Coronary artery (tissue), 2 donors: Measurements from ENCODE around the gene TSPAN3.

Source experiments
- DNase-seq: peaks from one replicate; pipeline ENCODE4 v3.0.0-alpha.2; 2017; ENCODE audit warnings: low spot score
- H3K27ac ChIP-seq, 2 donors: fragments of 200-600 bp; sonication (generic); one replicate each; pipeline ENCODE4 v1.5.1; 2016 to 2019
- H3K4me3 ChIP-seq: fragments of 200-600 bp; sonication (generic); 2 replicates; pipeline ENCODE4 v1.5.1; 2016; ENCODE audit warnings: mild to moderate bottlenecking, moderate library complexity
- TF ChIP-seq, protein P1 (sequence below): fragments of 200-600 bp; sonication (generic); IDR thresholded peaks from one replicate; pipeline ENCODE4 v1.5.1; 2019; ENCODE audit warnings: antibody characterized with exemption

TSPAN3 gene

DNA sequence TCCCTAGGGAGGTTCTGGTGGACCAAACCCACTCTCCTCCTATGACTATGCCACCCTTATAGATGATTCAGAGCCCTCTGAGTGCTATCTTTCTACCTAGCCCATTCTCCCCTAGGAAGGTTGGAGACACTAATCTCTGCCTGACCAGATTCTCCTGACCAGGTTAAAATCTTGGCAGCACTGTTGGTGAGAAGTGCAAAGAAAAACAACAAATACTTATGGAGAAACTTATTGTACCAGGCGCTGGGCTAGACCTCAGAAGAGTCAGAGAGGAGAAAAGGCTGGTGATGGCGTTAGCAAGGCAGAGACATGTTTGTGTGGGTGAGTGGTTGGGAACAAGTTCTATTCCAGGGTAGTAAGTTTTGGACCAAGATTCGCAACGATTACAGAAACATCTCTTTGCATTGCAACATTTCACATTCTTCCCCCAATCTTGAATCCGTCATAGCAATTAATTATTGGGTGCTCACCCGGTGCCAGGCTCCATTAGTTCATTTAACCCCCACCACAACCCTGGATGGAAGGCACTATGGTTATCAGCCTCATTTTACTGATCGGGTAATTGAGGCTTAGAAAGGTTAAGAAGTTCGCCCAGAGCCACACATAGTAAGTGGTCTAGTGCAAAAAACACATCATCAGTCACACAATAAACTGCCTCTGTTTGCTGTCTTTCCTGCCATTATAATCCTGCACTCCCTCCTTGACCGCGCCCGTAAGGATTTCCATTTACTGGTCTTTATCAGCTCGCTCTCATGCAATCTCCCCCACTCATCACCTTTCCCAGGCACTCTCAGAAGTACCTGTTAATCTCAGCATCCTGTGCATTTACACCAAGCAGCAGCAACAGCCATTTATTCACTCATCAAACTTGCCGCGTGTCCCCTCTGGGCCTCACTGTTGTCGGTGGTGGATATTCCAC is 655 bp upstream of the TSPAN3 start:
- TF ChIP-seq, protein P1, sequence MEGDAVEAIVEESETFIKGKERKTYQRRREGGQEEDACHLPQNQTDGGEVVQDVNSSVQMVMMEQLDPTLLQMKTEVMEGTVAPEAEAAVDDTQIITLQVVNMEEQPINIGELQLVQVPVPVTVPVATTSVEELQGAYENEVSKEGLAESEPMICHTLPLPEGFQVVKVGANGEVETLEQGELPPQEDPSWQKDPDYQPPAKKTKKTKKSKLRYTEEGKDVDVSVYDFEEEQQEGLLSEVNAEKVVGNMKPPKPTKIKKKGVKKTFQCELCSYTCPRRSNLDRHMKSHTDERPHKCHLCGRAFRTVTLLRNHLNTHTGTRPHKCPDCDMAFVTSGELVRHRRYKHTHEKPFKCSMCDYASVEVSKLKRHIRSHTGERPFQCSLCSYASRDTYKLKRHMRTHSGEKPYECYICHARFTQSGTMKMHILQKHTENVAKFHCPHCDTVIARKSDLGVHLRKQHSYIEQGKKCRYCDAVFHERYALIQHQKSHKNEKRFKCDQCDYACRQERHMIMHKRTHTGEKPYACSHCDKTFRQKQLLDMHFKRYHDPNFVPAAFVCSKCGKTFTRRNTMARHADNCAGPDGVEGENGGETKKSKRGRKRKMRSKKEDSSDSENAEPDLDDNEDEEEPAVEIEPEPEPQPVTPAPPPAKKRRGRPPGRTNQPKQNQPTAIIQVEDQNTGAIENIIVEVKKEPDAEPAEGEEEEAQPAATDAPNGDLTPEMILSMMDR: no peak
- Histone ChIP-seq H3K4me3 (no peak overlapping the region), H3K27ac (peak overlapping the region in 1 of 2 donors; percentile 80)
- DNase-seq: no peak

DNA sequence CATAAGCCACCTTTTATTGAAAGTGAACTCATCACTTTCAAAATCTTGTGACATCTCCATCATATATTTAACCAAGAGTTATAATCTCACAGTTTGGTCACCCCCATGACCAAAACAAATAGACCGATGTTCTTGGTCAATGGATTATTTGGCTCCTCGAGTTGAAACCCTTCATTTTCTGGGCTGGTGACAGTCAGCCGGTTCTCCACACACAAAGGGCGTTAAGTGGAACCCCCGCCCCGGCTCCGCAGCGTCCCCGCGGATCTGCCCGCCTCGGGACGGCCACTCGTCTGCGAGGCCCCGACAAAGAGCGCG is 772 bp downstream of the TSPAN3 start:
- Histone ChIP-seq H3K4me3 (peak overlapping the region; percentile 82), H3K27ac (peak overlapping the region; percentile 80 to 92)
- DNase-seq: no peak
- TF ChIP-seq, protein P1: no peak

DNA sequence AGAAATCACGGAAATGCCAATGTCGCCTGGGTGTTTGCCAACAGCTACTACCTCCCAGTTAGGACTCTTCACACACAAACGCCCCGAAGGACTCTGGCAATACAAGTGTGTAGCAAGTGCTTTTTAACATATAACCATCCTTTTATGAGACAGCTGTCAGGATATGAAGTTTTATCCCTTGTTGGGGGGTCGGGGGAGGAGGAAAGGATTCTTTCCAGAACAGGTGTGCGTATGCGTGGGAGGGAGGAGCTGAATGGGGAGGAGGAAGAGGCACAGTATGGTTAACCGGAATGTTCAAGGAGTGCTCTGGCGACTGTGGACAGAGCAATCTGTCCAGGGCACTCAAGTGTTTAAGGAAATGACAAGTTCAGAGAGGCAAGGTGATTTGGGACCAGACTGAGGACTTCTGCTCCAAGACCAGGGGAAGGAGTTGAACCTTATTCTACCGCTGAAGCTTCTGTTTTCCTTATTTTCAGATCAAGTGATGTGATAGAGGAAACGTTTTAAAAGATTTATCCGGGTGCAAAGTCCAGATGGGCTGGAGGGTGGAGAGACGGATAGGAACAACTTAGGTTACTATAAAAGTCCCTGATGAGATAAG is 1.3 kb downstream of the TSPAN3 start:
- TF ChIP-seq, protein P1: no peak
- Histone ChIP-seq H3K4me3 (peak overlapping the region; percentile 82), H3K27ac (peak overlapping the region in 1 of 2 donors; percentile 92)
- no peak for DNase-seq

DNA sequence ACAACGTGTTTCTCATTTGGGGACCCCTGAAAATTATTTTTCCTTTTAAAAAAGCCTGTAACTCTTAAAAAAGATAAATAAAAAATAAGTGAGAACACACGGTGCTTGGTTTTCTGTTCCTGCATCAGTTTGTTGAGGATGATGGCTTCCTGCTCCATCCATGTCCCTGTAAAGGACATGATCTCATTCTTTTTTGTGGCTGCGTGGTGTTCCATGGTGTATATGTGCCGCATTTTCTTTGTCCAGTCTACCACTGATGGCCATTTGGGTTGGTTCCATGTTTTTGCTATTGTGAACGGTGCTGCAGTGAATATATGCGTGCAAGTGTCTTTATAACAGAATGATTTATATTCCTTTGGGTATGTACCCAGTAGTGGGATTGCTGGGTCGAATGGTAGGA is 2.3 kb downstream of the TSPAN3 start:
- no peak overlapping the region for H3K27ac ChIP-seq
- H3K4me3 ChIP-seq: no peak overlapping the region

DNA sequence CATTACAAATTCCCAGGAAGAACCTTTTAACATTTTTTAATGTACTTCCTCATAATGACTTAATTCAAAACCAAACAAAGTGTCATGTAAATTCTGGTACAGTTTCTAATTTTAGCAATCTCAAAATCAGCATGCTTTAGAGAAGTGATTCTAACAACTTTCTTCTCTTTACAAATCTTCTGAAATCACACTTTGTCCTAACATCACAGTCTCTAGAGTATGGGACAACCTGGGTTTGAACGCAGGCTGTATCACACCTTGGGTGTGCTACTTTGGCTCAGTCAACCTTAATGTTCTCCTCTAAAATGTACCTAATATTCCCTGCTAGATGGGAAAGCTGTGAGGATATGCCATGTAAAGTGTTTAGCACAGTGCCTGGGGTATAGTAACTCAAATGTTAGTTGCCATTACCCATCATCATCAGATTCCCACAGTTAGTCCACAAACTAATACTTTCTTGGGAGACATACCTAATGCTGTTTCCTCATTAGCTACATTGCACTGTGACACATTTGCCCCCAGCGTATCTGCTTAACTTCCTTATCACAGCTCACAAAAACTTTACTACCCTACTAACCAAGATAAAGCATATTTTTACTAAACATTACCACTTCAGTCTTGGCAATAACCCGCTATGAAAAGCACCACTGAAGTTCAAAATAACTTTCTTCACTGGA is 3.1 kb downstream of the TSPAN3 start:
- Histone ChIP-seq H3K27ac (no peak overlapping the region), H3K4me3 (no peak overlapping the region)
- no peak for DNase-seq
- TF ChIP-seq, protein P1: no peak

More for the DNA sequence above, 2.3 kb downstream of the TSPAN3 start:
- DNase-seq: no peak
- TF ChIP-seq, protein P1: no peak

DNA sequence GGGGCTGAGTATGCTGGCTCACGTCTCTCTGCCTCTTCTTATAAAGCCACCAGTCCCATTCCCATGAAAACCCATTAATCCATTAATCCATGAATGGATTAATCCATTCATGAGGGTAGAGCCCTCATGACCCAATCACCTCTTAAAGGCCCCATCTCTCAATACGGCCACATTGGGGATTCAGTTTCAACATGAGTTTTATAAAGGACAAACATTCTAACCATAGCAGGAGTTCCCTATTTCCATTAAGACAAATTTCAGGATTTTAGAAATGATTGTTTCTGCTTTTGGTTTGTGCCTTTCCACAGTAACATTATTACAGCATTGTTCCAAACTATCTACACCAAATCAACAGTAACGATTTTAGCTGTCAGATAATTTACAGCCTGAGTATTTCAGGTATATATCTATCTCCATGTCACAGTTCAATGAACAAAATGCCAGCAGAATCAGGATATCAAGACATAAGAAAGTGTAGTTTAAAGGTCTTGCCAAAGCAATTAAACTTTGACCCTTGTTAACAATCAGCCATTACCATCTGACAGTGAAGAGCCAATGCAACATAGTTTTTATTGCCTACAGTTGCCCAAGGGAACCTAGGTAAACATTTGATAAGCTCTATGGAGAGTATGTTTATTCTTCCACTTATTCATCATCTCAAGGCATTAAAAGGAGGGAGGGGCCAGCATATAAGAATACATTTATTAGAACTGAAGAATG is 3.8 kb downstream of the TSPAN3 start:
- H3K27ac ChIP-seq: no peak overlapping the region

More for the DNA sequence above, 3.8 kb downstream of the TSPAN3 start:
- no peak overlapping the region for H3K4me3 ChIP-seq
- TF ChIP-seq, protein P1: no peak
- DNase-seq: no peak
